Skin of body (tissue), 2 donors: Measurements from ENCODE around the gene FAT1. TPM values are rescaled to one million over a fixed set of nuclear protein-coding genes. Genes with fewer than 3 reads are reported as not detected.

Experiments used
- DNase-seq: peaks from one replicate; lab custom pipeline; 2025; lab: John Stamatoyannopoulos, UW
- total RNA-seq: library from RNA; depleted of rRNA; stranded (reverse); fragments of >200 nt; gene quantifications from one replicate; pipeline ENCODE4 v1.2.3, GENCODE V29; 2014

FAT1 gene
- total RNA-seq, 1 donor from 2014 or later: 171 TPM

GRCh38 chr4:186755550-186756519 is 32.2 kb upstream of the FAT1 start:
- no peak for DNase-seq

GRCh38 chr4:186754976-186755375 is 31.3 kb upstream of the FAT1 start:
- DNase-seq: no peak

- DNase-seq: no peak
Observed at GRCh38 chr4:186752325-186752724, 28.7 kb upstream of the FAT1 start.

- DNase-seq: no peak
Observed at GRCh38 chr4:186749611-186750281, 26.1 kb upstream of the FAT1 start.

- DNase-seq: no peak
Observed at GRCh38 chr4:186746581-186746980, 22.9 kb upstream of the FAT1 start.

GRCh38 chr4:186743261-186743660 is 19.6 kb upstream of the FAT1 start:
- DNase-seq: no peak

- DNase-seq: no peak
Observed at GRCh38 chr4:186740822-186741221, 17.2 kb upstream of the FAT1 start.

GRCh38 chr4:186739802-186740434 is 16.3 kb upstream of the FAT1 start:
- DNase-seq: no peak

- DNase-seq: no peak
Observed at GRCh38 chr4:186739317-186739716, 15.7 kb upstream of the FAT1 start.

- DNase-seq: peak; percentile 58
Observed at GRCh38 chr4:186738421-186738820, 14.8 kb upstream of the FAT1 start.

- DNase-seq: no peak
Observed at GRCh38 chr4:186737427-186737826, 13.8 kb upstream of the FAT1 start.

- no peak for DNase-seq
Observed at GRCh38 chr4:186736466-186736865, 12.8 kb upstream of the FAT1 start.

- no peak for DNase-seq
Observed at GRCh38 chr4:186734251-186734650, 10.6 kb upstream of the FAT1 start.

- no peak for DNase-seq
Observed at GRCh38 chr4:186733778-186734177, 10.1 kb upstream of the FAT1 start.

- DNase-seq: no peak
Observed at GRCh38 chr4:186730621-186731020, 7.0 kb upstream of the FAT1 start.

- no peak for DNase-seq
Observed at GRCh38 chr4:186729856-186730255, 6.2 kb upstream of the FAT1 start.

GRCh38 chr4:186728631-186729271 is 5.1 kb upstream of the FAT1 start:
- no peak for DNase-seq

- DNase-seq: no peak
Observed at GRCh38 chr4:186727977-186728519, 4.4 kb upstream of the FAT1 start.

- no peak for DNase-seq
Observed at GRCh38 chr4:186727169-186727976, 3.7 kb upstream of the FAT1 start.

GRCh38 chr4:186726426-186727168 is 2.9 kb upstream of the FAT1 start:
- peak; percentile 43 for DNase-seq
